Measurements from ENCODE around the gene VPS35L. TPM values are rescaled to one million over a fixed set of nuclear protein-coding genes. Genes with fewer than 3 reads are reported as not detected.

Gene VPS35L
- total RNA-seq, 2 donors from 2014 or later: 58.8 to 74.0 TPM

- TF ChIP-seq POLR2A (IDR thresholded peaks at IDR 0.05) (no peak), POLR2AphosphoS5 (IDR thresholded peaks at IDR 0.05) (no peak), CTCF (IDR thresholded peaks at IDR 0.05) (no peak)
- WGBS: 85% methylated on average over 7 of the region's 7 CpGs
- Histone ChIP-seq H3K4me1 (replicated peaks) (no peaks in the 10 kb centered on the region), H3K27ac (no peak overlapping the region), H3K27me3 (replicated peaks; ENCODE audit: insufficient read depth) (no peaks in the 10 kb centered on the region), H3K36me3 (no peaks in the 10 kb centered on the region), H3K9me3 (no peaks in the 10 kb centered on the region), H3K4me3 (no peak overlapping the region)
- no peak for DNase-seq (ENCODE audit: low spot score)
- intact Hi-C loops (cut with DNase I): no loop called here
These were observed 167.5 kb downstream of the VPS35L start for GRCh38 chr16:19722981-19723380.

DNA sequence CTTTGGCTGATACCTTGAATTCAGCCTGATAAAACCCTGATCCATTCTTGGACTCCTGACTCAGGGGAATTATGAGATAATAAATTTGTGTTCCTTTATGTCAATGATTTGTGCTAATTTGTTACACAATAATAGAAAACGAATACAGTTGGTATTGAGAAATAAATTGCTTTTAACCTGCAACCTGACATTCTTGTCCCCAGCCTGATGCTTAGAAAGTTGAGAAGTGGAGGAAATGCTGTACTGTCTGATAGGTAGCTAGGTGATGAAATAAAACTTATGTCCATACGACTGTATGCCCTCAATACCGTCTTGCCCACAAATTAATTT, 173.1 kb downstream of the VPS35L start:
- H3K4me1 ChIP-seq (replicated peaks): no peaks in the 10 kb centered on the region
- WGBS: 91% methylated on average over 3 of the region's 3 CpGs
- no peak for DNase-seq (ENCODE audit: low spot score)
- H3K4me3 ChIP-seq: no peak overlapping the region
- intact Hi-C loops (cut with DNase I): no loop called here
- H3K36me3 ChIP-seq: no peaks in the 10 kb centered on the region
- no peak for TF ChIP-seq POLR2AphosphoS5 (IDR thresholded peaks at IDR 0.05)
- no peak for TF ChIP-seq POLR2A (IDR thresholded peaks at IDR 0.05)
- no peak for TF ChIP-seq CTCF (IDR thresholded peaks at IDR 0.05)
- no peak overlapping the region for H3K27ac ChIP-seq
- no peaks in the 10 kb centered on the region for H3K9me3 ChIP-seq
- no peaks in the 10 kb centered on the region for H3K27me3 ChIP-seq (replicated peaks; ENCODE audit: insufficient read depth)

GRCh38 chr16:19733551-19733950, 178.0 kb downstream of the VPS35L start:
- WGBS: 74% methylated on average over 6 of the region's 6 CpGs
- H3K4me1 ChIP-seq (replicated peaks): no peaks in the 10 kb centered on the region
- no peaks in the 10 kb centered on the region for H3K36me3 ChIP-seq
- H3K27ac ChIP-seq: no peak overlapping the region
- DNase-seq (ENCODE audit: low spot score): no peak
- intact Hi-C loops (cut with DNase I): no loop called here
- H3K4me3 ChIP-seq: no peak overlapping the region
- no peaks in the 10 kb centered on the region for H3K9me3 ChIP-seq
- H3K27me3 ChIP-seq (replicated peaks; ENCODE audit: insufficient read depth): no peaks in the 10 kb centered on the region
- TF ChIP-seq CTCF (IDR thresholded peaks at IDR 0.05): no peak
- TF ChIP-seq POLR2AphosphoS5 (IDR thresholded peaks at IDR 0.05): no peak
- TF ChIP-seq POLR2A (IDR thresholded peaks at IDR 0.05): no peak

- no peaks in the 10 kb centered on the region for H3K36me3 ChIP-seq
- no peak overlapping the region for H3K27ac ChIP-seq
- H3K9me3 ChIP-seq: no peaks in the 10 kb centered on the region
- H3K4me1 ChIP-seq (replicated peaks): no peaks in the 10 kb centered on the region
- WGBS: 48% methylated on average over 9 of the region's 9 CpGs
- DNase-seq (ENCODE audit: low spot score): no peak
- intact Hi-C loops (cut with DNase I): no loop called here
- no peak overlapping the region for H3K4me3 ChIP-seq
- no peaks in the 10 kb centered on the region for H3K27me3 ChIP-seq (replicated peaks; ENCODE audit: insufficient read depth)
- TF ChIP-seq CTCF (IDR thresholded peaks at IDR 0.05) (no peak), POLR2A (IDR thresholded peaks at IDR 0.05) (no peak), POLR2AphosphoS5 (IDR thresholded peaks at IDR 0.05) (no peak)
These were observed 179.8 kb downstream of the VPS35L start for GRCh38 chr16:19735074-19735867.

Data from prostate gland (tissue), 2 donors.